Aorta (tissue), 5 donors: ENCODE data around the gene SRGAP3. TPM values are rescaled to one million over a fixed set of nuclear protein-coding genes. Genes with fewer than 3 reads are reported as not detected.

Experiments
- ATAC-seq: fragments of 200-7000 bp; cut with Tn5 transposase; one replicate; pipeline ENCODE4 v1.9.1; 2022; ENCODE audit warnings: moderate library complexity; ENCODE audit not compliant: low FRiP score
- DNase-seq, 2 donors: peaks; one replicate each; pipeline ENCODE4 v3.0.0-alpha.2; 2020
- H3K27ac ChIP-seq, 2 donors: one replicate each; pipeline ENCODE4 v1.5.1; 2013; ENCODE audit warnings: low read length in 2 of 2, mild to moderate bottlenecking in 2 of 2, moderate library complexity in 2 of 2, control low read depth in 1 of 2, inconsistent platforms in 1 of 2, low read depth in 1 of 2
- H3K27me3 ChIP-seq, 2 donors: one replicate each; pipeline ENCODE4 v1.6.1; 2013; ENCODE audit warnings: control low read depth in 1 of 2, low read length in 1 of 2, mild to moderate bottlenecking in 1 of 2, moderate library complexity in 1 of 2; ENCODE audit not compliant: insufficient read depth in 2 of 2, control insufficient read depth in 1 of 2
- H3K36me3 ChIP-seq, 2 donors: one replicate each; pipeline ENCODE4 v1.6.1; 2013; ENCODE audit warnings: control low read depth in 1 of 2, low read length in 1 of 2, mild to moderate bottlenecking in 1 of 2; ENCODE audit not compliant: insufficient read depth in 2 of 2, control insufficient read depth in 1 of 2
- H3K4me1 ChIP-seq, 2 donors: one replicate each; pipeline ENCODE4 v1.6.1; 2013; ENCODE audit warnings: low read length in 2 of 2, control low read depth in 1 of 2, mild to moderate bottlenecking in 1 of 2, moderate library complexity in 1 of 2; ENCODE audit not compliant: insufficient read depth in 2 of 2, control insufficient read depth in 1 of 2
- H3K4me3 ChIP-seq, 2 donors: one replicate each; pipeline ENCODE4 v1.5.1; 2013; ENCODE audit warnings: low read length in 2 of 2, control low read depth in 1 of 2, mild to moderate bottlenecking in 1 of 2
- H3K9me3 ChIP-seq: one replicate; pipeline ENCODE4 v1.6.1; 2013; ENCODE audit warnings: mild to moderate bottlenecking, low read length; ENCODE audit not compliant: control insufficient read depth
- WGBS, 2 donors: extraction: QIAGEN DNeasy Blood & Tissue Kit; methylation state at CpG; one replicate each; pipeline ENCODE4 v1.1.7; 2013; 5-methylcytosine and 5-hydroxymethylcytosine counted together
- intact Hi-C, 2 donors: fragments of 100-400 bp; cut with DNase I; formaldehyde crosslinking; loops; one replicate each; pipeline versions ENCODE4 v1.14.2 to v1.15.0; 2022
- polyA plus RNA-seq, 2 donors: library from polyadenylated mRNA; stranded (reverse); fragments of 200-250 nt; gene quantifications; one replicate each; pipeline ENCODE4 v1.2.3, GENCODE V29; 2013
- total RNA-seq, 2 donors: library from RNA; stranded (reverse); fragmentation: NEBNext Ultra II Directional; extraction: Animal tissue kit (Norgen Biotek cat#: 25700); gene quantifications; one replicate each; pipeline ENCODE4 v1.2.1, GENCODE V29; 2021
- donor health status: healthy with polysubstance abuse.
- donor health status: Bipolar disorder and iron deficiency.
- donor health status: DM: no; HTN: no; CAD: no.
- donor health status: DM: no; HTN: no; CAD: no.
- donor health status: DM: yes; HTN: yes; CAD: no.

Gene SRGAP3
- total and polyA plus RNA-seq, 4 donors = 0.26 to 11.7 (median 1.3) TPM

DNA sequence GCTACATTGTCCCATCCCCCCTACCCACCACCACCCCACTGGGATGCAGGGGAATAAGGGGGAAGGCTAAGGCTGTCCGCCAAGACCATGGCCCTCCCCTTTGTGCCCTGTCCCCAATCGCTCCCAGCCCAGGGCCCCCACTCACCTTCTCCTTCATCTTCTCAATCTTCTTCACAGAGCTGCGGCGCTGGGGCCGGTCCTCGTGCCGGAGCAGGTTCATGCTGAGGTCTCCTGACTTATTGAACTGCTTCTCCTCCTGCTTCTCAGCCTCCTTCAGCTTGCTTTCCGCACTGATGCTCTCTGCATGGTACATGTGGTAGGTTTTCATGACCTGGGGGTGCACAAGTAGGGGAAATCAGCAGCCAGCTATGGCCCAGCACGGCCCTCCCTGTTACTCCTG lies 185.2 kb downstream of the SRGAP3 start:
- no peaks in the 10 kb centered on the region for H3K36me3 ChIP-seq
- H3K27ac ChIP-seq = no peak overlapping the region
- ATAC-seq (no peak), DNase-seq (no peak)
- peaks cover 0 to 2% of the 10 kb centered on the region in 2 donors for H3K27me3 ChIP-seq
- H3K4me3 ChIP-seq = no peak overlapping the region
- 84 to 86% methylated on average over 9 of the region's 9 CpGs for WGBS, 2 donors
- no peaks in the 10 kb centered on the region for H3K9me3 ChIP-seq
- intact Hi-C loops = loop anchor here in 1 of 2 donors (10.0 kb wide), 1 partner anchor 241 kb away; no protein-coding TSS in a partner anchor
- H3K4me1 ChIP-seq = no peaks in the 10 kb centered on the region

DNA sequence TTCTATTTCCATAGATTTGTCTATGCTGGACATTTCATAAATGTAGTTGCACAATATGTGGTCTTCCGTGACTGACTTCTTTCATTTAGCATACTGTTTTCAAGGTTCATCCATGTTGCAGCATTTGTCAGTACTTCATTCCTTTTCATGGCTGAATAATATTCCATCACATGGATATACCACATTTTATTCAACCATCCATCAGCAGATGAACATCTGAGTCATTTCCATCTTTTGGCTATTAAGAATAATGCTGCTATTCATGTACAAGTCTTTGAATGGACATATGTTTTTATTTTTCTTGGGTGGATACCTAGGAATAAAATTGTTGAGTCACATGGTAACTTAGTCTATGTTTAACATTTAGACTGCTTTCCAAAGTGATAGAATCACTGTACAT lies 186.9 kb downstream of the SRGAP3 start:
- H3K36me3 ChIP-seq = no peaks in the 10 kb centered on the region
- H3K27ac ChIP-seq = no peak overlapping the region
- WGBS, 2 donors = 0 to 100% methylated on average over 1 of the region's 1 CpG
- intact Hi-C loops = loop anchor here in 1 of 2 donors (10.0 kb wide), 1 partner anchor 242 kb away; no protein-coding TSS in a partner anchor
- peaks cover 0 to 2% of the 10 kb centered on the region in 2 donors for H3K27me3 ChIP-seq
- H3K4me1 ChIP-seq = no peaks in the 10 kb centered on the region
- no peak overlapping the region for H3K4me3 ChIP-seq
- ATAC-seq = no peak
- DNase-seq = no peak
- no peaks in the 10 kb centered on the region for H3K9me3 ChIP-seq

DNA sequence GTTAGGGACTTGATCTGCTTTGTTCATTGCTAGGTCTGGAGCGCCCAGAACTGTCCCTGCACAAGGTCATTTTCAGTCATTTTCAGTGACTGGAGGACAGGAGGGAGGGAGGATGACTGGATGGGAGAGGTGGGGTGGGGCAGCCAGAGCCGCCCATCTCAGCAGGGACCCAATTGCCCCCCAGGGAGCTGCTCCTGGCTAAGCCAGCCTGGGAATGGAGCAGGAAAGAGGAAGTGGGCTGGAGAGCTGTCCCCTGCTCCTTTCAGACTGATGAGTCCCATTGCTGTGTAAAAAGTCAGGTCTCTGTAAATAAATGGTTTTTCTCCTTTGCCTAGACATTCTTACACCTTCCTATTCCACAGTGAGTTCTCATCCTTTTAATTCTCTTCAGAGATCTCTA lies 187.8 kb downstream of the SRGAP3 start:
- Histone ChIP-seq H3K4me3 (no peak overlapping the region), H3K4me1 (no peaks in the 10 kb centered on the region), H3K27me3 (peaks cover 0 to 2% of the 10 kb centered on the region in 2 donors), H3K27ac (no peak overlapping the region), H3K9me3 (no peaks in the 10 kb centered on the region), H3K36me3 (no peaks in the 10 kb centered on the region)
- ATAC-seq = no peak
- intact Hi-C loops = loop anchor here in 1 of 2 donors (10.0 kb wide), 1 partner anchor 243 kb away; no protein-coding TSS in a partner anchor
- WGBS, 2 donors = 91 to 97% methylated on average over 2 of the region's 2 CpGs
- DNase-seq = no peak

DNA sequence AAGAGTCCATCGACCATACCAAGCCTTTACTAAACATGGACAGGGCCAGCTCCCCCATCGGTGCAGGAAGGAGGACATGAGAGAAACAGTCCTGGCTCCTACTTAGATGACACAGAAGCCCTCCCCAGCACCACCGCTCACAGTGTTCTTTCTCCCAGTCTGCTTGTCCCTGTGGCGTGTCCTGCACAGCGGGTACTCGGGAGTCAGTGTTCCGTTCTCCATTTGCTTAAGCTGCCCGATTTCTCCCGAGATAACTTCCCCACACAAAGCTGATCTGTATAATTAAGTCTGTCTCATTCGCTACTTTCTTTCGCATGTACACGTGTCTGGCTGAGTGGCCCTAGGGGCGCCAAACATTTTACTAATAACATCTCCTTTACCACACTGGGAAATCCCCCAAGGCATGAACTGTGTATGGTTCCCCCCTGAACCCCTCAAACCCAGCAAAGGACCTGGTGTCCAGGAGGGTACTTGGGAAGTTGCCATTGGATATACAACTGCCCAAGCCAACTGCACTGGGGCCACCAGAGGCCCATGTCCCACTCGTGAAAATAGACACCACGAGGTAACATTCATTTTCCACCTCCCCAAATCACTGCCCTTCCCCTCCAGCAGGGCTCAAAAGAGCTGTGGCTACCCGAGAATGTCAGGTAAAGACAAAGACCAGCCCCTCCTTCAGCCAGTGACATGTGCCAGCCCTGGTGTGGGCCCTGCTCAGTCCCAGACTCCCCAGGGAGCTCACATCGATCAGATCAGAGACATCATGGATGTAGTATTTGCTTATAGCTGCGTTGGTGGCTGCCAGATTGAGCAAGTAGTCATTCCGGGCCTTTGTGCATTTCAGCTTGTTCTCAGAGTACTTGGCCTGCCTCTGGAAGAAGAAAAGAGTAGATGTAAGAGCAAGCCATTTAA lies 189.7 kb downstream of the SRGAP3 start:
- ATAC-seq = no peak
- Histone ChIP-seq H3K27ac (no peak overlapping the region), H3K36me3 (no peaks in the 10 kb centered on the region), H3K9me3 (no peaks in the 10 kb centered on the region), H3K27me3 (no peaks in the 10 kb centered on the region), H3K4me3 (no peak overlapping the region), H3K4me1 (no peaks in the 10 kb centered on the region)
- no peak for DNase-seq
- intact Hi-C loops = loop anchor here in 1 of 2 donors (10.0 kb wide), 1 partner anchor 245 kb away; no protein-coding TSS in a partner anchor
- 89 to 90% methylated on average over 19 of the region's 19 CpGs for WGBS, 2 donors

DNA sequence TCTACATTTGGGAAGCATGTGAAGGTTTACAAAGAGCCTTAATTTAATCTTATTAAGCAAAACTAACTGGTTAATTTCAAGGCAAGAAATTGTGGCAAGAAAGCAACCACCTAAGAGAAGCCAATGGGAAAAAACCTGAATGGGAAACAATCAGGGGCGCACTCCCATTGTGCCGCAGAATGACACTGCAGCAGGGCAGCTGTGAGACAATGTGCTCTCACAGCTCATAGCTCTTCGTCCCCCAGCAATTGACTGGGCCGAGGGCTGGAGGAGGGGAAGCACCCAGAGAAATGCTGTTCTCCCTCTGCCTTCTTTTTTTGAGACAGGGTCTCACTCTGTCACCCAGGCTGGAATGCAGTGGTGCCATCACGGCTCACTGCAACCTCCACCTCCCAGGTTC lies 192.9 kb downstream of the SRGAP3 start:
- no peaks in the 10 kb centered on the region for H3K9me3 ChIP-seq
- H3K4me3 ChIP-seq = no peak overlapping the region
- intact Hi-C loops = no loop called here
- no peaks in the 10 kb centered on the region for H3K27me3 ChIP-seq
- ATAC-seq (no peak), DNase-seq (no peak)
- no peaks in the 10 kb centered on the region for H3K36me3 ChIP-seq
- H3K27ac ChIP-seq = no peak overlapping the region
- 76 to 88% methylated on average over 5 of the region's 5 CpGs for WGBS, 2 donors
- H3K4me1 ChIP-seq = no peaks in the 10 kb centered on the region

DNA sequence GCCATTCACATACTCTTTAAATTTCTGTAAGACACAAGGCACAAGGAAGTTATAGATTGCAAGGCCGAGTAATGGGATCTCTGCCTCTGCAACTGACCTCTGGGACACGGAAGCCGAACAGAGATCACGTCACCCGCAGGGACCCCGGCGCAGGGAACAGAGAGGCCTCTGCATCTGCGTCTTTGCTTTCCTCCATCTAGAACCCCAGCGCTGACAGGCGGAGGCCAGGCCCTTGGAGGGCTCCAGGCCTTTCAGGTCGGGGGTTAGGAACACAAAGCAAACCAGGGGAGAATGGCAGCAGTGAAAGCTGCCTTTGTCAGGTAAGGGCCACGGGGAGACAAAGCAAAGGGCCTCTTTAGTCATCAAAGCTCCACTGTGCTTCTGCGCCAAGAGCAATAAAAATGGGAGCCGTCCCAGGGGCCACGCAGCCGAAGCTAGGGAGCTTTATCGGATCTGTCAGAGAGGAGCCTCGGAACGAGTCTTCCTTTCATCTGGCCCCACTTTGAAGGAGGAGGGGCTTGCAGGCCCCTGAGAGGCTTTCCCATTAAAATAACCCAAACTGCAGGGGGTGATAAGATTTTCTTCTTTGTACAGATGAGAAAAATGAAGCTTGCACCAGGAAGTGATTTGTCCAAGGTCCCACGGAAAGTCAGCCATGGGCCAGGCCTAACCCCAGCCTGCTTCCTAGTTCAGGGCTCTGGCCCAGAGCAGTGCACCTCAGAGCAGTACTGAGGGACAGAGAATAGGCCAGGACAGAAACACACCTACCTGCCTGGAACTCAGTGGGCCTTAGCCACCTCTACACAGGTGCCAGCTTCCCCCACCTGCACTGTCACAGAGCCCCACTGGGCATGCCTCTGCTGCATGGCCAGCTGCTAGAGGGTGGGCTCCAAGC lies 201.7 kb downstream of the SRGAP3 start:
- 89% methylated on average over 20 of the region's 20 CpGs for WGBS, 2 donors
- ATAC-seq (no peak), DNase-seq (no peak)
- H3K27ac ChIP-seq = no peak overlapping the region
- no peaks in the 10 kb centered on the region for H3K4me1 ChIP-seq
- H3K9me3 ChIP-seq = no peaks in the 10 kb centered on the region
- H3K36me3 ChIP-seq = no peaks in the 10 kb centered on the region
- no peaks in the 10 kb centered on the region for H3K27me3 ChIP-seq
- intact Hi-C loops = no loop called here
- no peak overlapping the region for H3K4me3 ChIP-seq

DNA sequence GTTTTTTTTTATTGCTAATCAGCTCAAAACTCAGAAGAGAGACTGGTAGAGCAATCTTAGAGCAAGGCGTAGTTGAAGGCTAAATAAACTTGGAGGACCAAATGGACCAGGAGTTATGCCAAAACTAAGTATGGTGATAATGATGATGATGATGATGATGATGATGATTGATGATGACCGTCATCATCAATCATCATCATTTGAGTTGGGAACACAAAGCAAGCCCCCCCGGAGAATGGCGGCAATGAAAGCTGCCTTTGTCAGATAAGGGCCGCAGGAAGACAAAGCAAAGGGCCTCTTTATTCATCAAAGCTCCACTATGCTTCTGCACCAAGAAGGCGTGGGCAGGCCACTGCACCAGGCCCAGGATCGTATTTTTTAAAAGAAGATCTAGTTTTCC lies 204.1 kb downstream of the SRGAP3 start:
- Histone ChIP-seq H3K4me1 (no peaks in the 10 kb centered on the region), H3K27me3 (no peaks in the 10 kb centered on the region), H3K9me3 (no peaks in the 10 kb centered on the region), H3K27ac (no peak overlapping the region), H3K36me3 (no peaks in the 10 kb centered on the region), H3K4me3 (no peak overlapping the region)
- ATAC-seq = no peak
- no peak for DNase-seq
- intact Hi-C loops = no loop called here
- WGBS, 2 donors = 94% methylated on average over 7 of the region's 7 CpGs

DNA sequence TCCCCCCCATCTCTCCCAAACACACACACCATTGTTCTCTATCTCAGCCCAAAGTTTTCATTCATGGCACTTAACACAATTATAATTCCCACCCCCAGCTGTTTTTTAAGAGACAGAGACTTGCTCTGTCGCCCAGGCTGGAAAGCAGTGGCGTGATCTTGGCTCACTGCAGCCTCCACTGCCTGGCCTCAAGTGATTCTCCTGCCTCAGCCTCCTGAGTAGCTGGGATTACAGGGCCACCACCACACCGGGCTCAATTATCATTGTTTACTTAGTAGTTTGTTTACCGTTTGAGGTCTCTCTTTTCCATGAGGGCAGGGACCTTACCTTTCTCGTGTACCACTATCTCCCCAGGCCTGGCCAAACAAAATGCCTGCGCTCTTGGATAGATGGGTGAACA lies 206.4 kb downstream of the SRGAP3 start:
- no peaks in the 10 kb centered on the region for H3K27me3 ChIP-seq
- intact Hi-C loops = no loop called here
- H3K4me1 ChIP-seq = no peaks in the 10 kb centered on the region
- no peaks in the 10 kb centered on the region for H3K9me3 ChIP-seq
- DNase-seq (no peak), ATAC-seq (no peak)
- H3K36me3 ChIP-seq = no peaks in the 10 kb centered on the region
- no peak overlapping the region for H3K4me3 ChIP-seq
- no peak overlapping the region for H3K27ac ChIP-seq
- WGBS, 2 donors = 80 to 86% methylated on average over 6 of the region's 6 CpGs
